Urinary bladder (tissue), 4 donors: ENCODE measurements around the gene SLC19A3. TPM values are rescaled to one million over a fixed set of nuclear protein-coding genes. Genes with fewer than 3 reads are reported as not detected.
A peak's percentile ranks its signal among the peaks of the same experiment; 100 is the strongest.
"Not testable (repeated sequence)": the region's sequence is repeated elsewhere in the genome, so short reads cannot be mapped to it uniquely, and the experiment has no call there.

Experiments used
- DNase-seq: peaks from one replicate; pipeline ENCODE4 v3.0.0-alpha.2; 2015; ENCODE audit errors: extremely low spot score
- H3K27ac ChIP-seq: one replicate; pipeline ENCODE4 v1.5.1; 2013; ENCODE audit warnings: low read depth, mild to moderate bottlenecking, moderate library complexity
- H3K36me3 ChIP-seq: one replicate; pipeline ENCODE4 v1.6.1; 2013; ENCODE audit warnings: mild to moderate bottlenecking, moderate library complexity; ENCODE audit not compliant: insufficient read depth
- H3K4me1 ChIP-seq: one replicate; pipeline ENCODE4 v1.6.1; 2013; ENCODE audit warnings: mild to moderate bottlenecking, moderate library complexity; ENCODE audit not compliant: insufficient read depth
- H3K4me3 ChIP-seq: one replicate; pipeline ENCODE4 v1.5.1; 2013; ENCODE audit warnings: low read depth, low read length
- WGBS: extraction: QIAGEN DNeasy Blood & Tissue Kit; methylation state at CpG from one replicate; pipeline ENCODE4 v1.1.7; 2013; 5-methylcytosine and 5-hydroxymethylcytosine counted together
- polyA plus RNA-seq: library from polyadenylated mRNA; stranded (reverse); fragments of 200-250 nt; gene quantifications from one replicate; pipeline ENCODE4 v1.2.3, GENCODE V29; 2013
- total RNA-seq: library from RNA; depleted of rRNA; stranded (reverse); fragments of >200 nt; gene quantifications from one replicate; pipeline ENCODE4 v1.2.3, GENCODE V29; 2014
- donor health status: healthy with polysubstance abuse.
- donor health status: healthy.

The SLC19A3 gene
- 1.4 TPM for total RNA-seq
- polyA plus RNA-seq: 1.4 TPM

DNA sequence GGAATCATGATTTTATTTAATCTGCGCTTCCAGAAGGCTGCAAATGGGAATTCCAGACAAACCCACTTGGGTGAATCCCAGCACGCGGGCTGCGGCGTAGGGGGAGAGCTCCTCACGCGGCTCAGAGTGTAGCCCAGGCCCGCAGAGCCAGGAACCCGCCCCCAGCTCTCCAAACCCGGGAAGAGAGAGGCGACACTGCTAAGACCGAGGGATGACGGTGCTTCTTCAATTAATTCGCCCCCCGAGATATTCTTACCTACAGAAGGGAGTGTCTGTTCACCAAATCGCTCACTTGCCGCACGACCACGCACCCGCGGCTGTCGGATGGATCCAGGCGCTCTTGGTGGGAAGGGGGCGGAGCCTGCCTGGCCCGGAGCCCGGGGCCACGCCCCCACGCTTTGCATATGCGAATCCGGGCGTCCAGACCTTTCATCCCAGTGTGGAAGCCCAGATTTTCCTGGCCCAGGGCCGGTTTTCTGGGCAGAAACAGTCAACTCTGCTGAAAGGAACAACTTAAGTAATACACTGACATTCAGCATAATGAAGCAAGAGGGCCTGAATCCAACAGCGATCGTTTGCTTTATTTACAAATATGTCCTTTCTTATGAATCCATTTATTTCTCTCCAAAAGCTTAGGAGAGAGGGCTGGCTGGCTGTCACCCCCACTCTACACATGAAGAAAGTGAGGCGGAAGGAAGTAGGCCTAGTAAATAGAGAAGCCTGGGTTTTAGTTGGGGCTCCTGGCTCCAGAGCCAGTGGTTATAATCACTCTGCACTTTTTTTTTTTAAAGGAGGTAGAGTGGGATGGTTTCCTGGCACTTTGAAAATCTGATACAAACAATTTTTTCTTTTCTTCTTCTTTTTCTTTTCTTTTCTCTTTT lies at the start of gene SLC19A3:
Gene SLC19A3 (minus strand): TSS at position 342 of the 881 bp plus-strand sequence. CDS start 15,710 bp downstream, outside the sequence.
- 2% methylated on average over 35 of the region's 35 CpGs for WGBS
- H3K4me3 ChIP-seq: peak within 1 kb of the TSS; percentile 34
- H3K4me1 ChIP-seq: no peaks in the 10 kb centered on the region
- no peak within 1 kb of the TSS for H3K27ac ChIP-seq
- peak; percentile 58 for DNase-seq
- no peaks in the 10 kb centered on the region for H3K36me3 ChIP-seq

DNA sequence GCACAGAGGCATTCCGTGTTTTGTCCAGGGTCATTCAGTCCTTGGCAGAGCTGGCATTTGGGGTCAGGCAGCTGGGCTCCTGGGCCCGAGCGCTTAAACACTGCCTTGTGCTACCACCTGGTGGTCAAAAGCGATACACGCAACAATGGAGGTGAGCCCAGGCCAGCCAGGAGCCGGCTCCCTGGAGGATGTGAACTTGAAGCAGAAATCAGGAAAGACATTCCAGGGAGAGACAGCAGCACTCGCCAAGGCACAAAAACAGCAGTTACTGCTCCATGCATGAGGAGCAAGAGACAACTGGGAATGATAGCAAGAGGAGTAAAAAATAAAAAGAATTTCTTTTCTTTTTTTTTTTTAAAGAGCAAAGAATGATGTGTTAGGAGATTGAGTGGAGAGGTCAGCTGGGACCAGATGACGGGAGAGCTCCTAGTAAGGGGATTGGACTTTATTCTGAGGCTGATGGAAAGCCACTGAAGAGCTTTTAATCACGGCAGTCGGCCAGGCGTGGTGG lies 48.6 kb upstream of the SLC19A3 start:
- Histone ChIP-seq H3K36me3 (no peaks in the 10 kb centered on the region), H3K4me1 (no peaks in the 10 kb centered on the region), H3K27ac (no peak overlapping the region), H3K4me3 (no peak overlapping the region)
- peak; percentile 48 for DNase-seq
- WGBS: 28% methylated on average over 11 of the region's 11 CpGs

DNA sequence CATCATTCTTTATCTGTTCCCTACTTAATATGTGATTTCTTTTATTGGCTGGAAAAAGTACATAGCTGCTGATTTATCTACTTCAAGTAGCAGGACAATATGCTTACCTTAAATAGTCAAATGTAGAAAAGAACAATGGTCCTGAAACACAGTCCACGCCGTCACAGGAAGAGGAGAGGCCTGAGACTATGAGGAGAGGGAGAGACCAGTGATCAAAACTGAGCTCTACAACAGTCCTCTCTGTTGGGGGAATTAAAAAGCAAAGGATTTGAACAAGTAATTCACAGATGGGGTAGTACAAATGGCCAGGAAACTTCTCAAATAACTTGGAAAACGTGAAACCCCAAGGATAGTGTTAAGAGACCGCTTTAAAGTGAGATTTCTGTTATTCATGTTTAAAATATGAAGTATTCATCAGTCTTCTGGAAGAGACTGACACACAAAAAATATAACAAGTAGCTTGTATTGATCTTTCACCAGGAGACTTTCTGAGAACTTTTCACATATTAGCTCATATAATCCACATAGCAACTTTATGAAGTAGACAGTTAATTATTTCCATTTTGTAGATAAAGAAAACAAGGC lies 48.1 kb upstream of the SLC19A3 start:
- no peak for DNase-seq
- WGBS: 62% methylated on average over 4 of the region's 4 CpGs
- no peaks in the 10 kb centered on the region for H3K36me3 ChIP-seq
- no peak overlapping the region for H3K27ac ChIP-seq
- no peaks in the 10 kb centered on the region for H3K4me1 ChIP-seq
- no peak overlapping the region for H3K4me3 ChIP-seq

DNA sequence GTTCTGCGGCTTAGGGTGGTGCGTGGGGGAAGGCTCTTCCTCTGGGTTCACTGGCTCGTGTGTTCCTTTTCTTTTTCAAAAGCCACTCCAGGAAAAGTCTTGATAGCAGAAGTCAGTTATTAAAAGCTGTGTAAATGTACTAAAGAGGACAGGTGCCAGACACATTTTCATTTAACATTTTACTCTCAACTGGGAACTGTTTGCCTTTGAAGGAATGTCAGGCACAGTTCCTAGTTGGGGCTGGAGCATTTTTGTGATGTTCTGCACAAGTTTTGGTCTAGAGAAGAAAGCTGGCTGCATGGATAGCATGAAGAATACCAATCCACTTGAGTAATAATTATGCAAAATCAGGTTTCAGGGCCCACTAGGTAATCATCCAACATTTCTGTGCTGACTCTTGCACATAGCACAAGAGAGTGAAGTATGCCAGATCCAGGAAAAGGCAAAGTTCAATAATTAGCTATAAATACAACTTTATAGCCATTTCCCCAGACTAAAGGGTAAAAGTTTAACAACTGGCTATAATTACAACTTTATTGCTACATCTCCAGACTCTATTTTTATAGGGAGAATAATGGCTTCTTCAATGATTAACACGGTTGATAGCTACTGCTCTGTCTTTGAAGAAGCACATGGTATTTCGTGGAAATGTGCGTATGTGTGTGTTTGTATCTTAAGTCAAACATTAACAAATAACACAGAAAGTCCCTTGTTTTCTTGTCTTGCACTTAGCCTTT lies 44.1 kb upstream of the SLC19A3 start:
- WGBS: 66% methylated on average over 6 of the region's 6 CpGs
- H3K27ac ChIP-seq: no peak overlapping the region
- no peaks in the 10 kb centered on the region for H3K36me3 ChIP-seq
- no peaks in the 10 kb centered on the region for H3K4me1 ChIP-seq
- H3K4me3 ChIP-seq: no peak overlapping the region
- peak; percentile 26 for DNase-seq

DNA sequence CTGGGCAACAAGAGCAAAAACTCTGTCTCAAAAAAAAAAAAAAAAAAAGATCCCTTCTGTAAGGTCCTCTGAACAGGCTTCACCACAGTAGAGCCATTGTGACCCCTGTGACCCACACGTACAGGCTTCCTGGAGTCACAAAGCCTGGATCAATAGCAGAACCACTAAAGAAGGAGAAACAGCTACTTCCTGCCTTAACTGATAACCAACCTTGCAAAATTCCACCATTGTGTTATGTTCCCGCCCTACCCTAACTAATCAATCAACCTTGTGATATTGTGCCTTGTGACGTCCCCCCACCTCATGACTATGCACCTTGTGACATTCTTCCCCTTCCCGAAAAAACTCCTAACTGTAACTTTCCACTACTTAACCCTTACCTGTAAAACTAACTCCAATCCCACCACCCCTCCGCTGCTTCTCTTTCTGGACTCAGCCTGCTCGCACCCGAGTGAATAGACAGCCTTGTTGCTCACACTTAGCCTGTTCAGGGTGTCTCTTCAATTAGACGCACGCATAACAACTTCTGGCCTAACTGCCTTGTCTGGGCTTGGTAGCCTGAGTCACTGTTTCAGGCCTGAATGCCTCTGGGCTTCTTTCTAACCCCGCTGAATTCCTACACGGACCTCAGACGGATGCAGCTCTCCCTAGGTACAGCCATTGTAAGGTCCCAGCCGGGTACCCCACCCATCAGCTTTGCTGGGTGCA lies 41.7 kb upstream of the SLC19A3 start:
- Histone ChIP-seq H3K36me3 (no peaks in the 10 kb centered on the region), H3K4me3 (no peak overlapping the region), H3K4me1 (no peaks in the 10 kb centered on the region), H3K27ac (no peak overlapping the region)
- 69% methylated on average over 13 of the region's 13 CpGs for WGBS
- DNase-seq: no peak

DNA sequence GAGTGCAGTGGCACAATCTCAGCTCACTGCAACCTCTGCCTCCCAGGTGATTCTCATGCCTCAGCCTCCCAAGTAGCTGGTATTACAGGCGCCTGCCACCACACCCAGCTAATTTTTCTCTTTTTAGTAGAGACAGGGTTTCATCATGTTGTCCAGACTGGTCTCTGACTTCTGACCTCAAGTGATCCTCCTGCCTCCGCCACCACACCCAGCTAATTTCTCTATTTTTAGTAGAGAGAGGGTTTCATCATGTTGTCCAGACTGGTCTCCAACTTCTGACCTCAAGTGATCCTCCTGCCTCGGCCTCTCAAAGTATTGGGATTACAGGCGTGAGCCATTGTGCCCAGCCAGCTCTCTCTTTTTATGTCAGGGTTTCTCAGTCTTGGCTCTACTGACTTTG lies 38.4 kb upstream of the SLC19A3 start:
- DNase-seq, H3K4me1 ChIP-seq, H3K4me3 ChIP-seq, H3K27ac ChIP-seq, H3K36me3 ChIP-seq: not testable (repeated sequence)
- WGBS: 75% methylated on average over 4 of the region's 4 CpGs

DNA sequence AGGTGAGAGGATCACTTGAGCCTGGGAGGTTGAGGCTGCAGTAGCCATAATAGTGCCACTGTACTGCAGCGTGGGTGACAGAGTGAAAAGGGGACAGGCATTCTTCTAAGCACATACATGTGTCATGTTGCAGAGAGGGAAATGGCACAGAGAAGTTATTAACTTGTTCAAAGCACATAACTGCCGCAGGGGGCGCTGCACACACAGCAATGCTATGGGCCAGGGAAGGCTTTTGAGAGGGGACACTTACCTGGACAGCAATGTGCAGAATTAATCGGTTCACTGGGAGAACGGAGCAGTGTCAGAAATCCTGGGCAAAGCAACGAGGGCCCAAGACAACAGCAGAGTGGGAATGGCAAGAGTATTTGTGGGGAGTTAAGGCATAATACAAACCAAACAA lies 30.3 kb upstream of the SLC19A3 start:
- H3K4me1 ChIP-seq: no peaks in the 10 kb centered on the region
- 67% methylated on average over 6 of the region's 6 CpGs for WGBS
- H3K27ac ChIP-seq: no peak overlapping the region
- DNase-seq: no peak
- no peaks in the 10 kb centered on the region for H3K36me3 ChIP-seq
- no peak overlapping the region for H3K4me3 ChIP-seq

DNA sequence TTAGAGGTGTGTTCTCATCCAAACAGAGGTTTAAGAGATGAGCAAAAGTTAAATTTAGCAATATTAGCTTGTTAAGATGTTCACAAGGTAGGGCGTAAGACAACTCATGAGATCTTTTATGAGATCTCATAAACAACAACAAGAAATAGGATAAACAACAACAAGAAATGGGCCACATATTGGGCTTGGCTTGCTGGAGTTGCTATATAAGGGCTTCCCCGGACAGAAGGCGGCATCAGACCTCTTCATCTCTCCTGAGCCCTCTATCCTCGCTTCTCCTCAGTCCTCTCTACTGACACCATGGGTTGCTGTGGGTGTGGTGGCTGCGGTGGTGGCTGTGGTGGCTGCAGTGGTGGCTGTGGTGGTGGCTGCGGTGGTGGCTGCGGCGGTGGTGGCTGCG lies 27.8 kb upstream of the SLC19A3 start, which contains the start of gene SCYGR8:
Gene SCYGR8 (plus strand): TSS at position 301 of the 400 bp plus-strand sequence. CDS start 0 bp downstream, at position 301.
- no peak within 1 kb of the TSS for H3K4me3 ChIP-seq
- no peaks in the 10 kb centered on the region for H3K36me3 ChIP-seq
- no peaks in the 10 kb centered on the region for H3K4me1 ChIP-seq
- no peak for DNase-seq
- 86% methylated on average over 5 of the region's 9 CpGs for WGBS
- H3K27ac ChIP-seq: no peak within 1 kb of the TSS

DNA sequence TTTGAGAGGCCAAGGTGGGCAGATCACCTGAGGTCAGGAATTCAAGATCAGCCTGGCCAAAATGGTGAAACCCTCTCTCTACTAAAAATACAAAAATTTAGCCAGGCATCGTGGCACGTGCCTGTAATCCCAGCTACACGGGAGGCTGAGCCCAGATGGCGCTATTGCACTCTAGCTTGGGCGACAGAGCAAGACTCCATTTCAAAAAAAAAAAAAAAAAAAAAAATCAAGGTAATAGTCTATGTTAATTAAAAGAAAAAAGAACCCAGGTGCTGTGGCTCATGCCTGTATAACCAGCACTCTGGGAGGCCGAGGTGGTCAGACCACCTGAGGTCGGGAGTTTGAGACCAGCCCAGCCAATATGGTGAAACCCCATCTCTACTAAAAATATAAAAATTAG lies 22.9 kb upstream of the SLC19A3 start:
- H3K27ac ChIP-seq, H3K4me3 ChIP-seq, DNase-seq, H3K4me1 ChIP-seq, H3K36me3 ChIP-seq: not testable (repeated sequence)
- 74% methylated on average over 7 of the region's 7 CpGs for WGBS

DNA sequence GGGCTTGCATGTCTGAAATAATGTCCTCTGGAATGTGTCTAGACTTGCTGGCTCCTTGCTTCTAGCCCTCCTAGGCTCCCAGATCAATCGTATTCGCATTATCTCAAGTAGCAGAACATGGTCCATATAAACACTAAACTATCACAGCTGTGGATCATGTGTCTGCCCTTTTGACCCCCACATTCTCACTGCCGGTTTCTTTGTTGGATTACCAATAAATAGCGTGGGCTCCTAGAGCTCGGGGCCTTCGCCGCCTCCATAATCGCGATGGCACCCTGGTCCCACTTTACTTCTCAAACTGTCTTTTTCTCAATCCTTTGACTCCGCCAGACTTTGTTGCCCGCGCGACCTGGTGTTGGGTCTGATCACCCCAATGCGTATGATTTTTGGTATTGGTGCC lies 21.5 kb upstream of the SLC19A3 start:
- DNase-seq: no peak
- Histone ChIP-seq H3K4me3 (no peak overlapping the region), H3K4me1 (no peaks in the 10 kb centered on the region), H3K27ac (no peak overlapping the region), H3K36me3 (no peaks in the 10 kb centered on the region)
- WGBS: 52% methylated on average over 14 of the region's 14 CpGs

DNA sequence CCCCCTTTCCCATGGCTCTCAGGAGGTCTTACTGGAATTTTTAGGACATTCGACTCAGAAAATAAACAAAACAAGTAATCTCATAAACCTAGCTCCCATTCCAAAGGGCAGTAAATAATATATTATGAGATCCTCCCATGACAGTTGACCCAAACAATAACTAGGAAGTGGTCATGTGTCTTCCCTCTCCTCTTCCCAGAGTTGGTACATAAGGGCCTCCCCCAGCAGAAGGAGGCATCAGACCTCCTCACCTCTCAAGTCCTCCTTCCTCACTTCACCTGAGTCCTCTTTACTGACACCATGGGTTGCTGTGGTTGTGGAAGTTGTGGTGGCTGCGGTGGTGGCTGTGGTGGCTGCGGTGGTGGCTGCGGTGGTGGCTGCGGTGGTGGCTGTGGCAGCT lies 10.2 kb upstream of the SLC19A3 start, which contains the start of gene SCYGR7:
Gene SCYGR7 (plus strand): TSS at position 301 of the 400 bp plus-strand sequence. CDS start 0 bp downstream, at position 301.
- Histone ChIP-seq H3K27ac (no peak within 1 kb of the TSS), H3K36me3 (no peaks in the 10 kb centered on the region), H3K4me1 (no peaks in the 10 kb centered on the region), H3K4me3 (no peak within 1 kb of the TSS)
- WGBS: 85% methylated on average over 5 of the region's 5 CpGs
- no peak for DNase-seq

DNA sequence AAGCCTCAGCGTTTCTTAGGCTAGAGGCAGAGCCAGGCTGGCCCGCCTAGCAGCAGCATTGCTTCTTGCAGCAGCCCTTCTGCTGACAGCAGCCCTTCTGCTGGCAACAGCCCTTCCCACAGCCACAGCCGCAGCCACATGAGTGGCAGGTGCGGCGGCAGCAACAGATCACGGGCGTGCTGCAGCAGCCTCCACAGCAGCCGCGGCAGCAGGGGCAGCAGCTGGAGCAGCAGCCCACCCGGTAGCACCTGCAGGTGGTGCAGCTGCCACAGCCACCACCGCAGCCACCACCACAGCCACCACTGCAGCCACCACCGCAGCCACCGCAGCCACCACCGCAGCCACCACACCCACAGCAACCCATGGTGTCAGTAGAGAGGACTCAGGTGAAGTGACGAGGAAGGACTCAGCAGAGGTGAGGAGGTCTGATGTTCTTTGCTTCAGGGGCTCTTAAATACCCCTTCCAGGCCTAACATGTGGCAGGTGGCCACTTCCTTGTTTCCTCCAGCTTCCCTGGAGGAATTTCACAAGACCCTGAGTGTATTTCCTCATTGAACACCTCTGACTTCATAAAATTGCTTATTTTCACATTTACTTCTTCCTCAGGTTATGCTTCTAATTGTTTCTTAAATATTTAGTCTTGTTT lies 6.7 kb upstream of the SLC19A3 start, which contains the start of gene SCYGR6:
Gene SCYGR6 (minus strand): TSS at position 364 of the 646 bp plus-strand sequence. CDS start 0 bp downstream, at position 364.
- no peaks in the 10 kb centered on the region for H3K4me1 ChIP-seq
- no peak within 1 kb of the TSS for H3K27ac ChIP-seq
- no peak for DNase-seq
- WGBS: 91% methylated on average over 15 of the region's 15 CpGs
- H3K4me3 ChIP-seq: no peak within 1 kb of the TSS
- H3K36me3 ChIP-seq: no peaks in the 10 kb centered on the region
